Mammary epithelial cell (primary cell): Measurements from ENCODE around the gene RBM6.

Experiments used
- CTCF ChIP-seq, 2 donors: IDR thresholded peaks in 1 of 2; conservative IDR thresholded peaks in 1 of 2; 2 replicates each; pipeline ENCODE4 v1.5.1; 2011 to 2012; ENCODE audit warnings: inconsistent platforms in 2 of 2, low read length in 2 of 2, mild to moderate bottlenecking in 2 of 2, control low read depth in 1 of 2, low read depth in 1 of 2; ENCODE audit not compliant: insufficient read depth in 1 of 2; ENCODE audit errors: extremely low read depth in 1 of 2
- EZH2 ChIP-seq: IDR thresholded peaks from 2 replicates; pipeline ENCODE4 v1.6.1; 2012; ENCODE audit warnings: low read length, inconsistent platforms, borderline replicate concordance

- TF ChIP-seq EZH2, result no peak
- no peak for TF ChIP-seq CTCF (conservative IDR thresholded peaks at IDR 0.05 in 1 of 2, IDR thresholded peaks at IDR 0.05 in 1 of 2; ENCODE audit: extremely low read depth in 1 of 2, insufficient read depth in 1 of 2, low read depth in 1 of 2, low read length in 2 of 2)
Observed at GRCh38 chr3:49926117-49926728, 13.7 kb upstream of the RBM6 start.
